Measurements from ENCODE around the gene ATN1.
"Not testable (repeated sequence)": the region's sequence is repeated elsewhere in the genome, so short reads cannot be mapped to it uniquely, and the experiment has no call there.

ATN1 gene, protein sequence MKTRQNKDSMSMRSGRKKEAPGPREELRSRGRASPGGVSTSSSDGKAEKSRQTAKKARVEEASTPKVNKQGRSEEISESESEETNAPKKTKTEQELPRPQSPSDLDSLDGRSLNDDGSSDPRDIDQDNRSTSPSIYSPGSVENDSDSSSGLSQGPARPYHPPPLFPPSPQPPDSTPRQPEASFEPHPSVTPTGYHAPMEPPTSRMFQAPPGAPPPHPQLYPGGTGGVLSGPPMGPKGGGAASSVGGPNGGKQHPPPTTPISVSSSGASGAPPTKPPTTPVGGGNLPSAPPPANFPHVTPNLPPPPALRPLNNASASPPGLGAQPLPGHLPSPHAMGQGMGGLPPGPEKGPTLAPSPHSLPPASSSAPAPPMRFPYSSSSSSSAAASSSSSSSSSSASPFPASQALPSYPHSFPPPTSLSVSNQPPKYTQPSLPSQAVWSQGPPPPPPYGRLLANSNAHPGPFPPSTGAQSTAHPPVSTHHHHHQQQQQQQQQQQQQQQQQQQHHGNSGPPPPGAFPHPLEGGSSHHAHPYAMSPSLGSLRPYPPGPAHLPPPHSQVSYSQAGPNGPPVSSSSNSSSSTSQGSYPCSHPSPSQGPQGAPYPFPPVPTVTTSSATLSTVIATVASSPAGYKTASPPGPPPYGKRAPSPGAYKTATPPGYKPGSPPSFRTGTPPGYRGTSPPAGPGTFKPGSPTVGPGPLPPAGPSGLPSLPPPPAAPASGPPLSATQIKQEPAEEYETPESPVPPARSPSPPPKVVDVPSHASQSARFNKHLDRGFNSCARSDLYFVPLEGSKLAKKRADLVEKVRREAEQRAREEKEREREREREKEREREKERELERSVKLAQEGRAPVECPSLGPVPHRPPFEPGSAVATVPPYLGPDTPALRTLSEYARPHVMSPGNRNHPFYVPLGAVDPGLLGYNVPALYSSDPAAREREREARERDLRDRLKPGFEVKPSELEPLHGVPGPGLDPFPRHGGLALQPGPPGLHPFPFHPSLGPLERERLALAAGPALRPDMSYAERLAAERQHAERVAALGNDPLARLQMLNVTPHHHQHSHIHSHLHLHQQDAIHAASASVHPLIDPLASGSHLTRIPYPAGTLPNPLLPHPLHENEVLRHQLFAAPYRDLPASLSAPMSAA (N-terminal part only)

DNA sequence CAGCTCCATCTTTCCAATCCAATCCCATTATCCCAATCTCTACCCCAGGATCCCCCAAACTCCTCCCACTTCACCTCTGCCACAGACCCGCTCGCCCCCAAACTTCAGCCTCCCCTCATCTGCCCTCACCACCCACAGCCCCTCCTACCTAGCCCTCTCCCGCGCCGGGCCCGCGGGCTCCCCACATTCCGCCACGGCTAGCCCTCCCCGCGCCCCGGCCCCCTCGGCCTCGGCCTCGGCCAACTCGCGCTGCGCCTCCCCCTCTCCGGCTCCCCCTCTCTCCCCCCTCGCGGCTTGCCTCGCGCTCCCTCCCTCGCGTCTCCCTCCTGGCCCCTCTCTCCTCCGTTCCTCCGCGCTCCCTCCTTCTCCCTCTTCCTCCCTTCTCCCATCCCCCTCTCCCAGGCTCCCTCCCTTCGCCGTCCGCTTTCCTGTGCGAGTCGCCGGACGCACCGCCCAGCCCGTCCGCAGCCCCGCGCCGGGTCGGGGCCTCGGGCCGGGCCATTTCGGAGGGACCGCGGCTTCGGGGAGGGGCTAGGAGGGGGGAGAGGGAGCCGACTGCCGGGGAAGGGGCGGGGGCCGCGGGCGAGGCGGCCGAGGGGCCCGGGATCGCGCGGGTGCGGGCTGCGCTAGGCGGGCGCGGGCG, at the start of gene ATN1:
Gene ATN1 (plus strand): TSS at position 581 of the 643 bp plus-strand sequence. CDS start 6,043 bp downstream, outside the sequence.
- DNase-seq (ENCODE audit: low spot score): peak; percentile 49

DNA sequence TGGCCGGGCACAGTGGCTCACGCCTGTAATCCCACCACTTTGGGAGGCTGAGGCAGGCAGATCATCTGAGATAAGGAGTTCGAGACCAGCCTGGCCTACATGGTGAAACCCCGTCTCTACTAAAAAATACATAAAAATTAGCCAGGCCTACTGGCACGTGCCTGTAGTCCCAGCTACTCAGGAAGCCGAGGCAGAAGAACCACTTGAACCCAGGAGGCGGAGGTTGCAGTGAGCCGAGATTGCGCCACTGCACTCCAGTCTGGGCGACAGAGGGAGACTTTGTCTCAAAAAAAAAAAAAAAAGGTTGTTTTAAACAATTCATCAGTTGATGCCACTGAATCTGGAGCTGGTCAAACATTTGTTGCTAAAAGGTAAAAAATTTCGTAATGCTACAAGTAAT, 47.9 kb upstream of the ATN1 start:
- not testable (repeated sequence) for DNase-seq (ENCODE audit: low spot score)

DNA sequence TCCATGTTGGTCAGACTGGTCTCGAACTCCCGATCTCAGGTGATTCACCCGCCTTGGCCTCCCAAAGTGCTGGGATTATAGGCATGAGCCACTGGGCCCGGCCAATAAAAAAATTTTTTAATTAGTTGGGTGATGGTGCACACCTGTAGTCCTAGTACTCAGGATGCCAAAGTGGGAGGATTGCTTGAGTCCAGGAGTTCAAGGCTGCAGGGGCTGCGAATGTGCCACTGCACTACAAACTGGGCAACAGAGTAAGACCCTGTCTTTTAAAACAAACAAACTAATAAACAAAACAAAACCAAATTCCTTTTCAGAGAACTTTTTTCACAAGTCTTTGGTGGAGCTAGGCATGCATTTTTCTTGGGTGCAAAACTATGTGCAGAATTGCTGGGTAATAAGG, 44.5 kb upstream of the ATN1 start:
- no peak for DNase-seq (ENCODE audit: low spot score)

DNA sequence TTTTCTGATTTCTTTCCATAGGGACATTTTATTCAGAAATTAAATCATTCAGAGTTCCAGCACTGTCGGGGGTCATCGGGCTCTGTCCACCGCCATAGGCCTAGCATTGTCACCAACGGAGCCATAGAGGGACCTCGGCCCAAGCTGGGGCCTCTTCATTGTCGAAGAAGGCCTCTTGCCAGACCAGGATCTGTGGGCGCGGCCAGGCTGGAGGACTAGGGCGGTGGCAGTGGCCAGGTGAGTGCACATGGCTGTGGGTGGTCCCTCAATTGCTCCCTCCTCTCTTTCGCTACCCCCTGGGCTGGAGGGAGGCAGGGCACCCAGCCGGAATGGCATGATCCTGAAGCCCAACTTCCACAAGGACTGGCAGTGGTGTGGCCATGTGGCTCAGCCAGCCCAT, 44.1 kb upstream of the ATN1 start:
- no peak for DNase-seq (ENCODE audit: low spot score)

DNA sequence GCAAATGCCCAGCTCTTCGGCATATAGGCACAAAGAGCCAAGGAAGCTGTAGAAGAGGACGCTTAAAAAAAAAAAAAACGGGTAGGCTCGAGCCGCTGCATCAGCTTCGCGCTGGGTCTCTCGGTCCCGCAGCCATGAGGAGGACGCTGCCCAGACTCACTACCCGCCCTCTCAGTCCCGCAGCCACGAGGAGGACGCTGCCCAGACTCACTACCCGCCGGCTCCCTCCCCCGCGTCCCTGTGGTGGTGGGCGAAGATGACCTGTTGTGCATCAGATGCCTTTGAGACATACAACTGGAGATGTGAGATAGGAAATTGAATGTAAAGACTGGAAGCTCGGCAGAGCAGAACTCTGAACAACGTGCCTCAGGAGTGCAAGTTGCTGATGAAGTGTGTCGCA, 43.2 kb upstream of the ATN1 start:
- no peak for DNase-seq (ENCODE audit: low spot score)

DNA sequence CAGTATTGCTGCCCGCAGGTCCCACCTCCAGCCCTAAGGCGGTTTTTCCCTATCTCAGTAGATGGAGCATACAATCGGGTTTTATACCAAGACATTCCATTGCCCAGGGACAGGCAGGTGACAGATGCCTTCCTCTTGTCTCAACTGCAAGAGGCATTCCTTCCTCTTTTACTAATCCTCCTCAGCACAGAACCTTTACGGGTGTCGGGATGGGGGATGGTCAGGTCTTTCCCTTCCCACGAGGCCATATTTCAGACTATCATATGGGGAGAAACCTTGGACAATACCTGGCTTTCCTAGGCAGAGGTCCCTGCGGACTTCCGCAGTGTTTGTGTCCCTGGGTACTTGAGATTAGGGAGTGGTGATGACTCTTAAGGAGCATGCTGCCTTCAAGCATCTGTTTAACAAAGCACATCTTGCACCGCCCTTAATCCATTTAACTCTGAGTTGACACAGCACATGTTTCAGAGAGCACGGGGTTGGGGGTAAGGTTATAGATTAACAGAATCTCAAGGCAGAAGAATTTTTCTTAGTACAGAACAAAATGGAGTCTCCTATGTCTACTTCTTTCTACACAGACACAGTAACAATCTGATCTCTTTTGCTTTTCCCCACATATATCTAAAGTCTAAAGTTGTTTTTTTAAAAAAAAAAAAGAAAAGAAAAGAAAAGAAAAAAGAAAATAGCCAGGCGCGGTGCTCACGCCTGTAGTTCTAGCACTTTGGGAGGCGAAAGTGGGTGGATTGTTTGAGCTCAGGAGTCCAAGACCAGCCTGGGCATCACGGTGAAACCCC, 41.4 kb upstream of the ATN1 start:
- DNase-seq (ENCODE audit: low spot score): not testable (repeated sequence)

DNA sequence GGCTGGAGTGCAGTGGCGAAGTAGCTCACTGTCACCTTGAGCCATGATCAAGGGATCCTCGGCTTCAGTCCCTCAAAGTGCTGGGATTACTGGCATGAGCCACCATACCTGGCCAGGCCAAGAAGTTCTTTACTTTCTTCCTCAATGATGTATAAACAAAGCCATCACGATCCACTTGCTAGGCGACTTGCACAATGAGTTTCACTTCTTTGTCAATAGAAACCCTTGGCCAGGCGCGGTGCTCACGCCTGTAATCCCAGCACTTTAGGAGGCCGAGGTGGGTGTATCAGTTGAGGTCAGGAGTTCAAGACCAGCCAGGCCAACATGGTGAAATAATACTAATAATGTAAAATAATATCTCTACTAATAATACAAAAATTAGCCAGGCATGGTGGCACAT, 40.3 kb upstream of the ATN1 start:
- no peak for DNase-seq (ENCODE audit: low spot score)

DNA sequence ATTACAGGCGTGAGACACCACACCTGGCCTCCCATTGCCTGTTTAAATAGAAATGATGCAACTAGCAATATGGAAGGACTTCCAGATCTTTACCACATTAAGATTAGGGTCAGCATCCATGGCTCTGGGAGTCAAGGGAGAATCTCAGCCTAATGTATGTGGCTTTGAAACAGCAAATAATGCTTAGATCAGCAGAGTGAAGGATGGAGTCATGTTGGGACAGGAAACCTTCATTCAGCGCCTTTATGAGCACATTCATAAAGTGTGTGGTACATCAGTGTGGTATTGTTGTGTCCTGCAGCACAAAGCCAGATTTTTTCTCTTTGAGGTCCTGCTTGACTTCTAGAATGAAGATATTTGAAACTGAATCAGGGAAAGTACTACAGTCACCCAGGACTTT, 39.4 kb upstream of the ATN1 start:
- DNase-seq (ENCODE audit: low spot score): no peak

DNA sequence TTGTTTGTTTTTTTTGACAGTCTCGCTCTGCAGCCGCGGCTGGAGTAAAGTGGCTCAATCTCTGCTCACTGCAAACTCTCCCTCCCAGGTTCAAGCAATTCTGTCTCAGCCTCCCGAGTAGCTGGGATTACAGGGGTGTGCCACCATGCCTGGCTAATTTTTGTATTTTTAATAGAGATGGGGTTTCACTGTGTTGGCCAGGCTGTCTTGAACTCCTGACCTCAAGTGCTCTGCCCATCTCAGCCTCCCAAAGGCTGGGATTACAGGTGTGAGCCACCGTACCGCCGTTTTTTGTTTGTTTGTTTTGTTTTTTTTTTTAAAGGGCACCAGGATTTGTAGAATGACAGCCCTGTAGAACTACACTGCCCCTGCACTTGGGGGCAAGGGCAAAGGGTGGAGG, 39.0 kb upstream of the ATN1 start:
- not testable (repeated sequence) for DNase-seq (ENCODE audit: low spot score)

DNA sequence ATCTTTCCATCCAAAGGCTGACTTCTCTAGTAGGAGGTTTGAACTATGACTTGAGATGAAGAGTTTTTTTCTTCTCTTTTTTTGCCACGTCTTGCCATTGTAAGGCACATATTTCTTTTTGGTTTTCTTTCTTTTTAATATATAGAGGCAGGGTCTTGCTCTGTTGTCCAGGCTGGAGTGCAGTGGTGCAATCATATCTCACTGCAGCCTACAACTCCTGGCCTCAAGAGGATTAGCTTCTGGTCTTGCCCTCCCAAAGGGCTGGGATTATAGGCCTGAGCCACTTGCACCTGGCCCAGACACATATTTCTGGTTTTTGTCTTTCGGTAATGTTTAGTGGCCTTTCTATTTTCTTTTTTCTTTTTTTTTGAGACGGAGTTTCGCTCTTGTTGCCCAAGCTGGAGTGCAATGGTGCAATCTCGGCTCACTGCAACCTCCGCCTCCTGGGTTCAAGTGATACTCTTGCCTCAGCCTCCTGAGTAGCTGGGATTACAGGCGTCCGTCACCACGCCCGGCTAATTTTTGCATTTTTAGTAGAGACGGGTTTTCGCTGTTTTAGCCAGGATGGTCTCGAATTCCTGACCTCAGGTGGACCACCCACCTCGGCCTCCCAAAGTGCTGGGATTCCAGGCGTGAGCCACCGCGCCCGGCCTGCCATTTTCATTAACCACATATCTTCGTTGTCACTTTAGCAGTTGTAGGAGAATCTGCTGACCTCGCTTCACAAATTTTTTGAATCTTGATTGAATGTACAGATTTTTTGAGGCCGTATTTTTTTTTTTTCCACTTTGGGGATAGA, 37.8 kb upstream of the ATN1 start:
- not testable (repeated sequence) for DNase-seq (ENCODE audit: low spot score)

DNA sequence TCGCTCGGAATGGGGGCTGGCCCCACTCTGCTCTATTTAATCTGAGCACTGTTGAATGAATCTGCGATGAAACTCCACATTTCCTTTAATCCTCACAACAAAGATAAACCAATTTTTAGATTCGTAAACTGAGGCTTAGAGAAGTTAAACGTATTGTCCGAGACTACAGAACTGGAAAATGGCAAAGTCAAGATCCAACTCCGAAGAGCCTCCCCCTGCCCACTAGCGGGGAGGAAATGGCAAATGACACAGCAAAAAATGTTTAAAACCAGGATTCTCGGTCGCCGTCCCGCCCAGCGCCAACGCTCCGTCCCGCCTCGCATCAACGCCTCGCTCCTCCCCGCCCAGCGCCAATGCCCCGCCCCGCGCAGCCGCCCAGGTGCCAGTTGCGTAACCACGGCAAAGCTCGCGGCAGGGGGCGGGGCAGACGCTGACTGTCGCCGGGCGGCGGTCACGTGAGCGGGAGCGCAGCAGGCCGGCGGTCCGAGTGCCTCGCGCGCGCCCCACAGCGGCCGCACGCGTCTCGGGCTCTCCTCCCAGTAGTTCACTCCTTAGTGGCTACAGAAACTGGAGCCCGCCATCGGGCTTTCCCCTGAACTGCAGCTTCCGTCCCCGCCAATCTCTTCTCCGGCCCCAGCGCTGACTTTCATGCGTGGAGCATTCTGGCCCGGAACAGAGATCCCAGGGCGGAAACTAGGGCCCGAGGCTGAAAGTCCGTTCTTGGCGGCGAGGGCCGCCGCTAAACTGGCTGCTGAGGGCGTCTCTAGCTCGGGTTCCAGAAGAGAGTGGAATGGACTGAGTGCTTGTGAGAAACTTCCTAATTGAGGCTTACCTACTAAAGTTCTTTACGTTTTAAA, 36.7 kb upstream of the ATN1 start:
- peak; percentile 96 for DNase-seq (ENCODE audit: low spot score)

DNA sequence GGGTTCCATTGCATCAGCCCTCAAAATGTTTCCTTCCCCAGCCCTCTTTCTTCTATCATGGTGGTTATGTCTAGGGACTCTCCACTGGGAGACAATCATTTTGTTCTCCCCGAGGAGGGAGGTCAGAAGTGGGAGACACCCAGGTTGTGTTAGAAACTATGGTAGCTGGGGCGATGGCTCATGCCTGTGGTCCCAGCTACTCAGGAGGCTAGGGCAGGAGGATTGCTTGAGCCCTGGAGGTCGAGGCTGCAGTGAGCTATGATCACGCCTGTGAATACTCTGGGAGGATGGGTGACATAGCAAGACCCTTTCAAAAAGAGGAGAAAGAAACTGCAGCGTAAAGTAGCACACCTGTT, 36.1 kb upstream of the ATN1 start:
- DNase-seq (ENCODE audit: low spot score): no peak

DNA sequence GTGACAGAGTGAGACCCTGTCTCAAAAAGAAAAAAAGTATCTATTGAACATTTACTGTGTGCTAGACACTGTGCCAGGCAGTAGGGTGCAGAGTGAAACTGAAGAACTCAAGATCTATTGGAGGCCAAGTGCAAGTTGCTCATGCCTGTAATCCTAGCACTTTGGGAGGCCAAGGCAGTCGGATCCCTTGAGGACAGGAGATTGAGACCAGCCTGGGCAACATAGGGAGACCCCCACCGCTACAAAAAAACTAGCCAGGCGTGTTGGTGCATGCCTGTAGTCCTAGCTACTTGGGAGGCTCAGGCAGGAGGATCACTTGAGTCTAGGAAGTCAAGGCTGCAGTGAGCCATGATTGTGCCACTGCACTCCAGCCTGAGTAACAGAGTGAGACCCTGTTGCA, 35.1 kb upstream of the ATN1 start:
- DNase-seq (ENCODE audit: low spot score): not testable (repeated sequence)

DNA sequence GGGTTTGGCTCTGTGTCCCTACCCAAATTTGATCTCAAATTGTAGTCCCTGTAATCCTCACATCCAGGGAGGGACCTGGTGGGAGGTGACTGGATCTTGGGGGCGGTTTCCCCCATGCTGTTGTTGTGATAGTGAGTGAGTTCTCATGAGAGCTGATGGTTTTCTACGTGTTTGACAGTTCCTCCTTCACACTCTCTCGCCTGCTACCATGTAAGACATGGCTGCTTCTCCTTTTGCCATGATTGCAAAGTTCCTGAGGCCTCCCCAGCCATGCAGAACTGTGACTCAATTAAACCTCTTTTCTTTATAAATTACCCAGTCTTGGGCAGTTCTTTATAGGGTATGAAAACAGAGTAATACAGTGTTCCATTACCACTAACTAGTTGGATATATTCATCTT, 33.4 kb upstream of the ATN1 start:
- DNase-seq (ENCODE audit: low spot score): no peak

DNA sequence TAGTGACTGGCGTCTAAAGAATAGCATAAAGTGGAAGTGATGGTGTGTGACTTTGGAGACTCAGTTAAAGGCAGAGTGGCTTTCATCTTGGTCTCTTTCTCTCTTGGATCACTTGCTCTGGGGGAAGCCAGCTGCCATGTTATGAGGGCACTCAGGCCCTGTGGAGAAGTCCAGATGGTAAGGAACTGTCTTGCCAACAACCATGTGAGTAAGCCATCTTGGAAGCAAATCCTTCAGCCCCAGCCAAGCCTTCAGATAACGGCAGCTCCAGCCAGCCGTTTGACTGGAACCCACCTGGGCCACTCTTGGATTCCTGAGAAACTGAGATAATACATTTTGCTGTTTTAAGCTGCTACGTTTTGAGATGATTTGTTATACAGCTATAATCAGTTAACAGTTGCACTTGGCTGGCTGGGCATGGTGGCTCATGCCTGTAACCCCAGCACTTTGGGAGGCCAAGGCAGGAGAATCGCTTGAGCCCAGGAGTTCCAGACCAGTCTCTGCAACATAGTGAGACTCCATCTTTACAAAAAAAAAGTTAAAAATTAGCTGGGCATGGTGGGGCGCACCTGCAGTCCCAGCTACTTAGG, 30.8 kb upstream of the ATN1 start:
- no peak for DNase-seq (ENCODE audit: low spot score)

DNA sequence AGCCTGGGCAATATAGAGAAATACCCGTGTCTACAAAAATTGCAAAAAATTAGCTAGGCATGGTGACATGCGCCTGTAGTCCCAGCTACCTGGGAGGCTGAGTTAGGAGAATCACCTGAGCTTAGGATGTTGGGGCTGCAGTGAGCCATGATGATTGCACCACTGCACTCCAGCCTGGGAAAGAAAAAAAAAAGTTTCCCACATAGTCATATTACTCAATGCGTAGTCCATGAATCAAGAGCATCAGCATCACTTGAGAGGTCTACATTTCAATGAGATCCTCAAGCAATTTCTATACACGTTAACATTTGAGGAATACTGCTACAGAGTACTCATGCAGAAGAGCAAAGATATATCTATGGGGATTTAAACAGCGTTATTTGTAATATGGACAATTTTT, 28.3 kb upstream of the ATN1 start:
- DNase-seq (ENCODE audit: low spot score): no peak

DNA sequence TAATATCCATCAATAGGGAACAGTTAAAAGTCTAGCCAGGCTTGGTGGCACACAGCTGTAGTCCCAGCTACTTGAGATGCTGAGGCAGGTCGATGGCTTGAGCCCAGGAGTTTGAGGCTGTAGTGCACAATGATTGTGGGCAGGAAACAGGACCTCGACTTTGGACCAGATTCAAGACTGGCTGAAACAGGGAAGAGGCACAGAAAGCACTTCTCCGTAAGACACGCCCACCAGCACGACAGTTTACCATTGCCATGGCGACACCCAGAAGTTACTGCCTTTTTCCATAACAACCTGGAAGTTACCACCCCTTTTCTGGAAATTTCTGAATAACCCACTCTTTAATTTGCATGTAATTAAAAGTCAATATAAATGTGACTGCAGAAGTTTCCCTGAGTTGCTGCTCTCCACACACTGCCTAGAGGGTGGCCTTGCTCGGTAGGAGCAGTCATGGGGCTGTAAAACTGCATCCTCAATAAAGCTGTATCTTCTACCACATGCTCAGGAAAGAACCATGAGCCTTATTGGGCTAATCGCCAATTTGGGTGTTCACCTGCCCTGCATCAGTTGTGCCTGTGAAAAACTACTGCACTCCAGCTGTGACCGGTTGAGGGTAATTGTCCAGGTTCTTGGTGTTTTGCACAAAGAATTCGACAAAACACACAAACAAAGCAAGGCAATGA, 27.8 kb upstream of the ATN1 start:
- DNase-seq (ENCODE audit: low spot score): no peak

DNA sequence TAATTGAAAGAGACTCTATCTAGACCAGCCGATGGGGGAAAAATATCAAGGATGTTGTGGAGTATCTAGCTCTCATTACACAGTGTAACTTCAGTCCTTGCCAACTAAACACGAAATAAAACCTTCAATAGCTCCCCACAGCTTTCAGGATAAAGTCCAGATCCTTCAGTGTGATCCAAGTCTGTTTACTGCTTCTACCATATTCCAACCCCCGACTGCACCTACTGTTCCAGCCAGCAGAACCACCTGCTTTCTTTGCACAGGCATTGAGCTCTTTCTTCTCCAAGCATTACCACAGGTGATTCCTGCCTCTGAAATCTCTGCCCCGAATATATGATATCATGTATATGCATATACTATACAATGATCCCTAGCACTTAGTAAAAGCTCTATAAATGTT, 25.3 kb upstream of the ATN1 start:
- no peak for DNase-seq (ENCODE audit: low spot score)

DNA sequence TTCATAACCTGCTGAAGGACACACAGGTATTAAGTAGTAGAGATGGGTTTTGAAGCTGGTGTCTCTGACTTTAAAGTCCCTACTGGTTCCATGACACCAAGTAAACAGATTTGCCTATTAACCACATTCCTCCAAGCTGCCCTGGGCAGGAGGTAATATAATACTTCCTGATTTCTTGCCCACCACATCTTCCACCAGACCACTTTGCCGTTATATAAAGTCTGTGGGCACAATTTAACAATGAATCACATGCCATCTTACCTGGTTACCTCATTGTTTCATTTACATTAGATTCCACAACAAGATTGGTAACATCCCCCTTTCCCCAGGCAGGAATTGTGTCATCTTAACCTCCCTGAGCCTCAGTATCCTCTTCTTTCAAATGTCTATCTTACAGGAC, 24.0 kb upstream of the ATN1 start:
- DNase-seq (ENCODE audit: low spot score): no peak
